Nucleus accumbens (tissue), 56 donors: Measurements from ENCODE around the gene FOXRED2.

ENCODE experiments used
- DNase-seq, 56 donors: peaks; one replicate each; lab custom pipeline; 2025; lab: John Stamatoyannopoulos, UW

FOXRED2 gene

DNA sequence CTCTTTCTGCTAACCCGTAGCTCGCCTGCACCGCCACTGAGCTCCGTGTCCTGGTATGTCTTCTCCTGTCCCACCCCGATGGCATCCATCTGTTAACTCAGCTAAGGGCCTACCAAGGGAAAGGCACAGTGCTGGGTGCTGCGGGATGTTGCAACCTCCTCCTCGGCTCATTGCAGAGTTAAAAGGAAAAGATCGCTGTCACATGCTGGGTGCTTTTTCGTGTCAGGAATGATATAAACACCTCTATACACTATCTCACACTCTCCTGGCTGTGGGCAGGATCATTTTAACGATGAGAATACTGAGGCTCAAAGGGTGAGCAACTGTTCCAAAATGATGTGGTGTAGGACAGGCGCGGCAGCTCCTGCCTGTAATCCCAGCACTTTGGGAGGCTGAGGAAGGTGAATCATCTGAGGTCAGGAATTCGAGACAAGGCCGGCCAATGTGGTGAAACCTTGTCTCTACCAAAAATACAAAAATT is 35.5 kb downstream of the FOXRED2 start:
- no peak for DNase-seq

DNA sequence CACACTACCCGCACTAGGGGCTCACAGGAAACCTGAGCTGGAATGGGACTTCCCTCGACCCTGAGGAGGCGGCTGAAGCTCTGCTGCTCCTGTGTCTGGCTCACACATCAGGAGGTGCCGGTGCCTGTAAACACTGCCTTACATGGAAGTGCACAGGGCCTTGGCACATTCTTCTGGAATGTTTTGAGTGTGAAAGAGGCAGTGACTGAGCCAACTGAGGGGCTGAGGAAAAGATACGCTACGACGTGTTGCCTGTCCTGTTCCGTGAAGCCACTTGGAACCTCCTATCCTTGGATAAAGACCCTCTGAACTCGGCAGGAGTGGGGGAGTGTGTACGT is 35.9 kb downstream of the FOXRED2 start:
- DNase-seq, result no peak

DNA sequence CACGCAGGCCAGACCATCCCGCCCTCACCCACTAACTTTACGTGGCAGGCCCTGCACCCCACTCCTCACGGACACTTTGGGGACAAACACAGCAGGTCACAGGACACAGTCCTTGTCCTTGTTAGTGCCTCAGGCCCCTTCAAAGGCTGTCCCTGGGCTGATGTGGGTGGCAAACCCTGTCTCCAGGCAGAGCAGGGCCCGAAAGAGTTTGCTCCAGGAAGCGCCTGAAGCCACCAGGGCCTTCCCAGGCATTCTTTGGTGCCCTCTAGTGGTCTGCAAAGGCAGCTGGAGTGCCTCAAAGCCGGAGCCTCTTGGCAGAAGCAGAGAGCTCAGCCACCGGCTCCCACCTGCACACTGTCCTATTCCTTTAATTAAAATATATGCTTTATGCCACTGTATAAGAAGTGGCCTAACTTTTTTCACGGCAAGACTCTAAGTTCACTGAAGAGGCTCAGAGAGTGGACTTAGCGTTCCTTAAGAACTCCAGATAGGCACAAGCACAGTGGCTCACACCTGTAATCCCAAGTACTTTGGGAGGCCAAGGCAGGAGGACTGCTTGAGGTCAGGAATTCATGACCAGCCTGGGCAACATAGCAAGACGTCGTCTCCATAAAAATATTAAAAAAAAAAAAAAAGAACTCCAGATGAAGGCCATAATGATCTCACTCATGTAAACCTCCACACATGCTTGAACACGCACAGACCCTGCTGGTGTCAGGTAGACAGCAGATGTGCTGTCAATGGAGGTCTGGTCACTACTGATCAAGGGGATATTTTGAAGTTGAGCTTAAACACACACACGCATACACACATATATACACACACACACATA is 36.5 kb downstream of the FOXRED2 start:
- peak in 52 of 56 donors; percentile 31 to 88 (median 64) for DNase-seq

DNA sequence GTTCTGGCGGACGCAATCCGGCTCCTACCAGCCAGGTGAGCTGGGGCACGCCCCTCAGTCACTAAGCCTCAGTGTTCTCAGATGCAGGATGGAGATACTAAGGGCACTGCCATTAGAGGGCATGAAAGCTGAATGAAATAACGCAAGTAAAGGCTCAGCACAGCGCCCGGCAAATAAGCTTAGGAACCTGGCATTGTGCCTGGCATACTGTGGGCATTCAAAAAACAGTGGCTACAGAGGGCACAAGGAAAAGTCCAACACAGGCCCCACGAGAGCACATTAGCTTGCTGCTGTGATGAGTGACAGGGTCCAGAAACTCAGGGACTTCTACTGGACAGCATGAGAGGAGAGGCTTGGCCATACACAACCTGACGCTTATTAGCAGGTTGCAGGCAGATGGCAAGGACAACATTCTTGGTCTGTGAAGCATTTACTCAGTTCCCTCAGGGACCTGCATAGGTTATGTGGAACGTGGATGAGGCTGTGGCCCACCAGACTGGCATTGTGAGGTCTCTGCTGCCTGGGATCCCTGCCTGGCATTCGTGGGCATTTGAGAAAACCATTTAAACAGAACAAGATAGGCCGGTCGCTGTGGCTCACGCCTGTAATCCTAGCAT is 37.6 kb downstream of the FOXRED2 start:
- DNase-seq, result peak in 1 of 56 donors; percentile 23

DNA sequence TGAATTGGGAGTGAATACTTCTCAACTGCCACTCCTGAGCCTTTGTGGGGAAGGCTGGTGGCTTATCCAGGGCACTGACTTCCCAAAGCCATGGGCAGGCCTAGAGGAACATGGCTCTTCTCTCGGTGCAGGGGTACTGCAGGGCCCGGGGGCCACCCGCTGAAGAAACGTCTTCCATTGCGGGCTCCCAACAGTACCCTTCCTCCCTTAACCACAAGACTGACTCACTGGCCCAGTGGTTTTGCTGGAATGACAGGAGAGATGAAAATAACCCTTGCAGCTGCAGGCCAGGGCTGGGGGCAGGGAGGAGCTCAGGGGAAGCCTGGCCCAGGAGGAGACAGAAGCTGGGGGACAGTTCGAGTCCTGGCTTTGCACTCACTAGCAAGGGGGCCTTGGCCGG is 38.9 kb downstream of the FOXRED2 start:
- no peak for DNase-seq

DNA sequence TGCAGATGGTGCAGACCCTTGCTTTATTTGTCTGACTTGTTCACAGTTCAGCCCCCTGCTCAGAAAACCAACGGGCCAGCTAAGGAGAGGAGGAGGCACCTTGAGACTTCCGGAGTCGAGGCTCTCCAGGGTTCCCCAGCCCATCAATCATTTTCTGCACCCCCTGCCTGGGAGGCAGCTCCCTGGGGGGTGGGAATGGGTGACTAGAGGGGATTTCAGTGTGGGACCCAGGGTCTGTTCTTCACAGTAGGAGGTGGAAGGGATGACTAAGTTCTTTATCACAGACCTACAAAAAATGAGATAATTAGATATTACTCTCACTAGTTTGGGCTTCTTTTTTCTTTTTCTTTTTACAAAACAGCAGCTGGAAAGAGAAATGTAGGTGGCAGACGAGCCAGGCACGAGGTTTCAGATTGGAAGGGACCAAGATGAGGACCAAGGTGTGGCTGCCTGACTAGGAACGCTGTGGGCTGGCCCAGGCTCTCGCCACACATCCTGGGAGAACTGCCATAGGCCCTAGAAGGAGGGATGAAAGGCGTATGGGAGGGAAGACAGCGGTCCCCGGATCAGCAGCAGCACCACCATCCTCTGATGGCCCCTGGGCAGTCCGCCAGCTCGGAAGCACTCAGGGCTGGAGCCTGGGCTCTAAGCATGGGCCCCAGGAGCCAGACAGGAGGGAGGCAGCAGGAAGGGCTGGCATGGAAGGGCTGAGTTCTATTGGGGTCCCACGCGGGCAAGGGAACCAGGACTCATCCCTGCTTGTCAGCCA is 39.6 kb downstream of the FOXRED2 start:
- DNase-seq, result peak in 4 of 56 donors; percentile 12 to 27 (median 22)

DNA sequence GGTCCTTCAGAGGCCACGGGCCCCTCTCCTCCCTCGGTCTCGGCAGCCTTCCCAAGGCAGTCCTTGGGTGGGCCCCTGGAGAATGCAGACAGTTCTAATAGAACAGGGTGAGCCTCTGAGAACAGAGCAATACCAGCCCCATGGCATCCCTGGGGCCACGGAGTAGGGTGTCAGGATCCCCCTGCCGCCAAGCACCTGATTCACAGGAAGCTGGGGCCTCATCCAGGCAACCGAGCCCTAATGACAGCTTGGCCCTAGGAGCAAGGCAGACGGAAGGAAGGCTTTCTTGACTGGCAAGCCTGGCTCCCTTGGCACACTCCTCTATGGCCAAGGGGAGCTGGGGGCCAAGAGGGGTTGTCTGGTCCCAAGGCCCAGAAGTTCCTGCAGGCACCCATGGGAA is 40.6 kb downstream of the FOXRED2 start:
- no peak for DNase-seq

DNA sequence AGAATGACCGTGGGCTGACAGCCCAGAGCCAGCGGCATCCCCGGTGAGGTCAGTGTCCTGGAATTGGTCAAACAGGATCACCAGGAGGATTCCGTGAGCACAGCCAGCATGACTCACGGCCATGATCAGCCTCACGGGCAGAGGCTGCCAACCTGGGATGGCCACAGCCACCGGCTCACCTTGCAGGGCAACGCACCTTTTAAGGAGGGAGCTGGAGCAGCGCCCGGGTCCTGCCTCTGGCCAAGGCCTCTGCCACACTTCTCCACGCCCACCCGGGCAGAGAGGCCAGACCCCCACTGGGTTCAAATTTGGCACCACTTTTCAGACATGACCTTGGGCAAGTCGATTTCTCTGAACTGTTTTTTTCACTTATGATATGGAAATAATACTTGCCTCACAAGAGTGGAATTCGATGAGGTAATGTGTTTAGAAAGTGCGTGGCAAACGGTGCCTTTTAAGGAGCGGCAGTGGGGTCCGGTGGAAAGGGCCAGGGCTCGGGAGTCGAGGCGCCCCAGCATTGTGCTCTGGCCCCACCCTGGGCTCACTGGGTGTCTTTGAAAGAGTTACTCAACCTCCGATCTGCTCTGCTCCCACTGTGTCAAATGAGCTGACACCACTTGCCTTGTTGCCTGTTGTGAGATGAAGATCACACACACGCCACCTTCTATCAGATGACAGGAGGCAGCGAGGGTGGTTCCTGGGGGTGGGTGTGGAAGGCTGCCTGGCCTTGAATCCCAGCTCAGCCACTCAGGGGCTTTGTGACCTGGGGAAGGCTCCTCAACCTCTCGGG is 41.4 kb downstream of the FOXRED2 start:
- DNase-seq, result peak in 10 of 56 donors; percentile 16 to 64 (median 32)

DNA sequence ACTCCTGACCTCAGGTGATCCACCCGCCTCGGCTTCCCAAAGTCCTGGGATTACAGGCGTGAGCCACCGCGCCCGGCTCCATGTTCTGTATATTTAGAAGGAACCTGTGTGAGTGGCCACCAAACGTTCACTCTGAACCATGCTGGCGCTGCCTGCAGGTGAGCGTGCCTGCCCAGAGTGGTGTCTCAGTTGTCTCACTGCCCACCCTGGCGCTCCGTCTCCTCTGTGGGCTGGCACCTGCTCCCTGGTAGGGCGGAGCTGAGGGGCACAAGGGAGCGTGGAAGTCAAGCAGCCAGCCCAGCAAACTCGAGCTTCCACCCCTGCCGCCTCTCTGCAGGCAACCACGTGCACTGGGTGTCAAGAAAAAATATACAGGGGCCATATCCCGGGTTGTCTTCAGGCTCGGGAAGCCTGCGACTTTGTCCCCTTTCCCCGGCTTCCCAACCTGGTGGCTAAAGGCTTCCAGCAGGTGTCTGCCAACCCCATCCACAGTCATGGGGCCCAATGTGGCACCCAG is 42.1 kb downstream of the FOXRED2 start:
- no peak for DNase-seq

DNA sequence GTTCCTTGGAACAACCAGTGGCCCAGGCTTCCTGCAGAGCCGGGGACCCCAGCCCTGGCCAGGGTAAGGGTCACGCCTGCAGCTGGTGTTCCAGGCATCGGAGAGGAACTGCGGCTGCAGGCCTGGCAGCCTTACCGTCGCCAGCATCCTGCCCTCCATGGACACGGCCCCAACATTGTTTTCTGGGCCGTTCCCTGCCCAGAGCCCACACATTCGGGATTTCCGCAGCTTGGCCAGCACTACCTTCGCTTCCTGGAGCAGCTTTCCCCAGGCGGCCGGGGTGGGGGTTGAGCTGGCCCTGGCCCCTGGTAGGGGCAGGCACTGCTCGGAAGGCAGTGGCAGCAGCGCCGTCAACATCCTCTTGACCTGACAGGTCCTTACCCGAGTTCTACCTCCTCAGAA is 43.1 kb downstream of the FOXRED2 start:
- DNase-seq, result no peak

DNA sequence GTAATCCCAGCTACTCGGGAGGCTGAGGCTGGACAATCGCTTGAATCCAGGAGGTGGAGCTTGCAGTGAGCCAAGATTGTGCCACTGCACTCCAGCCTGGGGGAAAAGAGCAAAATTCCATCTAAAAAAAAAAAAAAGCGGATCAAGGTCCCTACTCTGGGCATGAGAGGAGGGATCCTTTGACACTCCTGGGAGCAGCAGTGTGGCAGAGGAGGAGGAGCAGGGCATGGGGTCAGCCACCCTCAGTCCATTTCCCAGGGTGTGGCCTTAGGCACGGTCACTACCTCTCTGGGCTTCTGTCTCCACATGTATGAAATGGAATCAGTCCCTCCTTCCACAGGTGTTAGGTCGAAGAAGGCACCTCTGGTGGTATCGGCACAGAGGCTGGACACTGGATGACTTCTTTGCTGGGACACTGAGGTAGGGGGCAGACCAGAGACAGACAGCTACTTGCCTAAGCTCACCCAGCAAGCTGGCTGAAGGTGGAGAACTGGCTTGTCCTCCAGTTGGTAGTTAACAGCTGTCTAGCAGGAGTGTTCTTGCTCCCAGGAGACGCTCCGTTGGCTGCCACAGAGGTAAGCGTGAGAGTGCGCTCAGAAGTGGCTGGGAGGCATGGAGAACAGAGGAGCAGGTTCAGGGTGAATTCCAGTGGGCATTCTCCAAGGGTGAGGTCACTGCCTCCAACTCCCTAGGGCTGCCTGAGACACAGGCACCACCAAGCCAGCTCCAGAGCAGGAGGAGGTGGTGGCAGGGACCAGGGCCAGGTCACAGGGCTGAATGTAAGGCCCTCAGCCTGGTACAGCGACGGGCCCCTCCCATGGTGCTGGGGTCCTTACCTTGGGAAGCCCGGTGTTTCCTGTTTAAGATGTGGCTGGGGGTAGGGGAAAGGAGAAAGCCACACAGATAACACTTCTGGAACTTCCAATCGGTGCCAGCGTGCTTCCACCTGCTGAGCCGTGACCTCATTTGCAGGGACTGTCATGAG is 44.9 kb downstream of the FOXRED2 start:
- DNase-seq, result no peak

DNA sequence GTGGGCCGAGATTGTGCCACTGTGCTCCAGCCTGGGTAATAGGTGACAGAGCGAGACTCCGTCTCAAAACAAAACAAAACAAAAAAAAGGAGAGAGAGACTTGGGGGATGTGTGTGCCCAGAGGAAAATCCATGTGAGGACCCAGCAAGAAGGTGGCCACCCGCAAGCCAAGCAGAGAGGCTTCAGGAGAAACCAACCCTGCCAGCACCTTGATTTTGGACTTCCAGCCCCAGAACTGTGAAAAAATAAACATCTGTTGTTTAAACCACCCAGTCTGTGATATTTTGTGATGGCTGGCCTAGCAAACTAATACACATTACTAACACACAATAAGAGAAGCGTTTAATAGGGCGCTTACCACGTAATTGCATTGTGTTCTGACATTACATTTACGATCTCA is 46.6 kb downstream of the FOXRED2 start:
- DNase-seq, result no peak

DNA sequence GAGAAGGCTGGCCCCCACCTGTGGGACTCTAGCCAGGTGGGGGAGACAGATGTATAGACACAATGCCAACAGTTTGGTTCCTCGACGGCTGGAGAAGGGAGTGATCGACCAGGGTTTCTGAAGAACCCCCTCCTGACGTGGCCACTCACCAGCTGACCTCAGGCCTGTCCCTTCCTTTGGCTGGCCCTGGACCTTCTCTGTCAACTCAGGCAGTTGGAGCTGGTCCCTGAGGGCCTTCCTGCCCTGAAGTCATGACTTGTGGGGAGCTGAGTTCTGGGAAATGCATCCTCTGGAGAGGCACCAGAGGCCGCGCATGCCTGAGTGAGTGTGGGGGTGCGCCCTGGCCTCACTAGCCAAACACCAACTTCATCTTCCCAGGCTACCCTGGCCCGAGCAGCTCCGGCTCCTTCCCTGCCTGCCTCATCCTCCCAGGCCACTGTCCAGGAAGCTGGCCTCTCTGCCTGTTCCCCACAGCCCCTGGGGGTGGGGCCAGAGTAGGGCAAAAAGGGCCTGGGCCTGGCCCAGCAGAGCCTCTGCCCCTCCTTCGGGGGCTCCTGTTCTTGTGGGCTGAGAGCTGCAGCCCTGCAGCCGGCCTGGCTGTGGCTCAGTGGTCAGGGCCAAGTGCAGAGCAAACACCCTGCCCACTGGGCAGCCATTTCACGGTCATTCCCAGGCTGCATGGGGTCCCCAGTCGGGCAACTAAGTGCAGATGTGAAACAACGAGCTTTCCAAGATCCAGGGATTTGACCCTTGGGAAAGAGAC is 49.0 kb downstream of the FOXRED2 start:
- DNase-seq, result peak in 2 of 56 donors; percentile 10 to 23

DNA sequence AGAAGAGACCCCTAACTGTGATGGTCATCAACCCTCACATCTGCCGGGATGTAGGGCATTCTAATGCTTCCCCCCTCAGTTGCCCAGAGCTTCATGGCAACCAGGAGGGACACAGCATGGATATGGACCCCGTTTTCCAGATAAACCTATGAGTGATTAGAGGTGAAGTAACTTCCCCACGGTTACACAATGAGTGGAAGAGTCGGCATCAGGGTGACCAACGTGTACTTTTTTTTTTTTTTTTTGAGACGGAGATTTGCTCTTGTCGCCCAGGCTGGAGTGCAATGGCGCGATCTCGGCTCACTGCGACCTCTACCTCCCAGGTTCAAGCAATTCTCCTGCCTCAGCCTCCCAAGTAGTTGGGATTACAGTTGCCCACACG is 50.4 kb downstream of the FOXRED2 start:
- no peak for DNase-seq

DNA sequence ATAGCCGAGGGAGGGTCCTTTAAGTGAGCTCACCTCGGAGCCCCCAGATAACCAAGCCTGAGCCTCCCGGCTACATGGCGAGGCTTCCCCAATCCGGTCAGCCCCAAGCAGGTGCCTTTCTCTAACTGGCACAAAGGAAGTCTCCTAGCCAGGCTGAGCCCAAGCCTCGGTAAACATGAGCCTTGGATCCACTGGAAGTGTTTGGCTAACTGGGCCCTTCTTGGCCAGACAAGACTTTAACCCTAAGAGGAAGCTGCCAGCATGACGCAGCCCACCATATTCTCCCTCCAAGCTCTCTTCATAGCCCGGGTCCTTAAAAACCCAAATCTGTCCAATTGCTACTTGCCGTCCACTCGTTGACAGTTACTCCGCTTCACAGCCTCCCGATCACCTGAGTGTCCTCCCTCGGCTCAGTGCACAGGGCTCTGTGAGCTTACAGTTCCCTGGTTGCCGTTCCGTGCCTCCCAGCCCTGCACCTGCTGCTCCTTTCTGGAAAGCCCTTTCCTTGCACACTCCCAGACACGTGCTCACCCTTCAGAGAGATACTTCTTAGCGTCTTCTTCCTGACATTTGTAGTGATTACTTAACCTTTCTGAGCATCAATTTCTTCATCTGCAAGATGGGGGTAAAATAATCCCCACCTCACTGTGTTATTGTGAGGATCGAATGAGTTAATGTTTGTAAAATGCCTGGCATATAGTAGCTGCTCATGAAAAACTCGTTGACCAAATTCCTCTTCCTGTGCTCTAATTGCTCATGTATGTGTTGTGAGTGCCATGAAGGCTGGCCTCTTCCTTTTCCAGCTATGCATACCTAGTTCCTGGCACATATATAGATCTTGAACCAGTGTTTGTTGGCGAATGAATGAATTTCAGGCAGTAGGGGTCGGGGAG is 51.0 kb downstream of the FOXRED2 start:
- no peak for DNase-seq

DNA sequence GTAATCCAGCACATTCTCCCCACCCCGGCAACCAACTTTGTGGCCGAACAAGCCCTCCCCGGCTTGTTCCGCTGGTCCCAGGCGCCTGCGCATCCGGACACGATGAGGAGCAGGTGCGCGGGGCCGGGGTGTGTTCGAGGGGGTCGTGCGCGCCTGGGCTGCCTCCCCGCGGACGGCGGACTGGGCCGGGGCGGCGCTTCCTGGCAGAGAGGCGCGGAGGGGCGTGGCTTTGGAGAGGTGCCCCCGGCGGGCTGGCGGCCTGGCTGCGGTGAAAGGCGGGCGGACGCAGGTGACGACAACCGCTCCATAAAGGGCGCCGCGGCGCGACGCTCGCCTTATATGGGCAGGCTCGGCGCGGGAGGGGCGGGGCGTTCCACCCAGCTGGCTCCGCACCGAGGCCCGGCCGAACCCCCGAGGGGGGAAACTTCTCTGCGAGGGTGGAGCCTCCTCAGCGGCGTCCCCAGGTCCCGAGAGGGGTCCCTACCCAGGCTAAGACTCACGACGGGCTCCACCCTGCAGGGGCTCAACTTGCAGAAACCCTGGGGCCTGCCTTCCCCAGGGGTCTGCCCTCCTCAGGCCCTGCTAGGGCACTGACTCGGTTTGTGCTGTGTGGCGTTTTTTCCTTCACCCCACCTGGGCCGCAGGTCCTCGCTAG is 51.8 kb downstream of the FOXRED2 start:
- DNase-seq, result peak in 54 of 56 donors; percentile 18 to 89 (median 70)
